Measurements from ENCODE around the gene CYTH2. TPM values are rescaled to one million over a fixed set of nuclear protein-coding genes. Genes with fewer than 3 reads are reported as not detected.
A peak's percentile ranks its signal among the peaks of the same experiment; 100 is the strongest.

Gene CYTH2
- total RNA-seq, 1 experiment from 2014 or later = 72.6 TPM

DNA sequence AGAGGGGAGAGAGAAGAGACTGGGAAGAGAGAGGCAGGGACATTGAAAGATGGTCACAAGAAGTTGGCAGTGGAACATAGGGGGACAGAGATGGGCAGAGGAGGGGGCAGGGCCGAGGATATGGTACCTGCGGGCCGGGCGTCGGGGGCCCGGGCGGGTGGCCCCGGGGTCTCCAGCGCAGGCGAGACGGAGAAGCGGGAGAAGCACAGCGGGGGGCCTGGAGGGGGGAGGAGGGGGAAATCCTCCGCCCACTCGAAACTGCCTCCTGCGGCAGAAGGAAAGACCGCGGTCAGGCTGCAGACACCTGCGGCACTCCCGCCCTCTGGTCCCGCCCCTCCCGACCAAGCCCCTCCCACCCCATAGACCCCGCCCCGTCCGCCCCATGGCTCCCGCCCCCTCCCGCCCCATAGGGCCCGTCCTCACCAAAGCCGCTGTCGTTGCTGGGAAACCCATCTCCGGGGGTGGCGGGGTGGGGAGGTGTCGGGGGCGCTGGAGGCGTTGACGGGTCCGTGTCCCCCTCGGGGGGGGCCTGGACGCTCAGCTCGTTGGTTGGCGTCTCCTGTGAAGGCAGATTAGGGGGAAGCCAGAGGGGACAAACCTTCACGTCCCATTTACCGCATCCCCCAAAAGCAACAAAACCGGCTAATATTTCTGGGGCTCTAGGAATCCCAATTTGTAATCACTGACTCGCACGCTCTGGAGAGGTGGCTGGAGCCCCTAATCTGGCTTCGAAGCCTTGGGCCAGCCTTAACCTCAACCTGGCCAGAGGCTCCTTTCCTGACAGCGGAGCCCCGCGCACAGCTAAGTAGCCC lies 22.0 kb downstream of the CYTH2 start:
- peak; percentile 78 for DNase-seq (ENCODE audit: low spot score)
- POLR2A ChIA-PET = interaction anchor here (0.5 to 2.4 kb wide), 4 partner anchors 15 to 170 kb away, joined by 3 to 11 read pairs (median 4); a partner anchor contains a TSS
- H3K36me3 Mint-ChIP-seq = no peaks in the 10 kb centered on the region
- H3K4me3 Mint-ChIP-seq = peak overlapping the region; percentile 81
- peak overlapping the region; percentile 98 for H3K27ac Mint-ChIP-seq
- peaks cover 39% of the 10 kb centered on the region for H3K27me3 Mint-ChIP-seq (ENCODE audit: low read depth)
- CTCF ChIA-PET = interaction anchor here (1.0 to 3.5 kb wide), 10 partner anchors 11 to 157 kb away, joined by 6 to 122 read pairs (median 16); partner anchors contain the start of gene GRWD1
- ATAC-seq = peak; percentile 1
- H3K4me1 Mint-ChIP-seq = peaks cover 29% of the 10 kb centered on the region
- no peaks in the 10 kb centered on the region for H3K9me3 Mint-ChIP-seq
- no peak for TF ChIP-seq SP1 (CRISPR knock-in tag; conservative IDR thresholded peaks at IDR 0.05)
- TF ChIP-seq, protein P1, sequence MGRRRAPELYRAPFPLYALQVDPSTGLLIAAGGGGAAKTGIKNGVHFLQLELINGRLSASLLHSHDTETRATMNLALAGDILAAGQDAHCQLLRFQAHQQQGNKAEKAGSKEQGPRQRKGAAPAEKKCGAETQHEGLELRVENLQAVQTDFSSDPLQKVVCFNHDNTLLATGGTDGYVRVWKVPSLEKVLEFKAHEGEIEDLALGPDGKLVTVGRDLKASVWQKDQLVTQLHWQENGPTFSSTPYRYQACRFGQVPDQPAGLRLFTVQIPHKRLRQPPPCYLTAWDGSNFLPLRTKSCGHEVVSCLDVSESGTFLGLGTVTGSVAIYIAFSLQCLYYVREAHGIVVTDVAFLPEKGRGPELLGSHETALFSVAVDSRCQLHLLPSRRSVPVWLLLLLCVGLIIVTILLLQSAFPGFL (CRISPR knock-in tag; IDR thresholded peaks at IDR 0.05; ENCODE audit: borderline replicate concordance) = no peak
- TF ChIP-seq, protein P2, sequence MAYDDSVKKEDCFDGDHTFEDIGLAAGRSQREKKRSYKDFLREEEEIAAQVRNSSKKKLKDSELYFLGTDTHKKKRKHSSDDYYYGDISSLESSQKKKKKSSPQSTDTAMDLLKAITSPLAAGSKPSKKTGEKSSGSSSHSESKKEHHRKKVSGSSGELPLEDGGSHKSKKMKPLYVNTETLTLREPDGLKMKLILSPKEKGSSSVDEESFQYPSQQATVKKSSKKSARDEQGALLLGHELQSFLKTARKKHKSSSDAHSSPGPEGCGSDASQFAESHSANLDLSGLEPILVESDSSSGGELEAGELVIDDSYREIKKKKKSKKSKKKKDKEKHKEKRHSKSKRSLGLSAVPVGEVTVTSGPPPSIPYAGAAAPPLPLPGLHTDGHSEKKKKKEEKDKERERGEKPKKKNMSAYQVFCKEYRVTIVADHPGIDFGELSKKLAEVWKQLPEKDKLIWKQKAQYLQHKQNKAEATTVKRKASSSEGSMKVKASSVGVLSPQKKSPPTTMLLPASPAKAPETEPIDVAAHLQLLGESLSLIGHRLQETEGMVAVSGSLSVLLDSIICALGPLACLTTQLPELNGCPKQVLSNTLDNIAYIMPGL (CRISPR knock-in tag; IDR thresholded peaks at IDR 0.05) = no peak
- TF ChIP-seq CREB1 (CRISPR knock-in tag; IDR thresholded peaks at IDR 0.05) = no peak
- no peak for TF ChIP-seq ZNF416 (CRISPR knock-in tag; IDR thresholded peaks at IDR 0.05)
- no peak for TF ChIP-seq ELF4 (CRISPR knock-in tag; IDR thresholded peaks at IDR 0.05; ENCODE audit: low read depth)
- no peak for TF ChIP-seq IRF2 (CRISPR knock-in tag; IDR thresholded peaks at IDR 0.05; ENCODE audit: borderline replicate concordance, low read depth)
- no peak for TF ChIP-seq RELA (CRISPR knock-in tag; IDR thresholded peaks at IDR 0.05; ENCODE audit: borderline replicate concordance)
- no peak for TF ChIP-seq TEAD1 (CRISPR knock-in tag; IDR thresholded peaks at IDR 0.05)
- no peak for TF ChIP-seq ZNF423 (CRISPR knock-in tag; IDR thresholded peaks at IDR 0.05)
- no peak for TF ChIP-seq TP53 (CRISPR knock-in tag; IDR thresholded peaks at IDR 0.05)
- TF ChIP-seq JUN (CRISPR knock-in tag; IDR thresholded peaks at IDR 0.05) = no peak
- no peak for TF ChIP-seq FOXK1 (CRISPR knock-in tag; IDR thresholded peaks at IDR 0.05)
- TF ChIP-seq ESRRA (CRISPR knock-in tag; IDR thresholded peaks at IDR 0.05; ENCODE audit: borderline replicate concordance) = no peak
- TF ChIP-seq, protein P3, sequence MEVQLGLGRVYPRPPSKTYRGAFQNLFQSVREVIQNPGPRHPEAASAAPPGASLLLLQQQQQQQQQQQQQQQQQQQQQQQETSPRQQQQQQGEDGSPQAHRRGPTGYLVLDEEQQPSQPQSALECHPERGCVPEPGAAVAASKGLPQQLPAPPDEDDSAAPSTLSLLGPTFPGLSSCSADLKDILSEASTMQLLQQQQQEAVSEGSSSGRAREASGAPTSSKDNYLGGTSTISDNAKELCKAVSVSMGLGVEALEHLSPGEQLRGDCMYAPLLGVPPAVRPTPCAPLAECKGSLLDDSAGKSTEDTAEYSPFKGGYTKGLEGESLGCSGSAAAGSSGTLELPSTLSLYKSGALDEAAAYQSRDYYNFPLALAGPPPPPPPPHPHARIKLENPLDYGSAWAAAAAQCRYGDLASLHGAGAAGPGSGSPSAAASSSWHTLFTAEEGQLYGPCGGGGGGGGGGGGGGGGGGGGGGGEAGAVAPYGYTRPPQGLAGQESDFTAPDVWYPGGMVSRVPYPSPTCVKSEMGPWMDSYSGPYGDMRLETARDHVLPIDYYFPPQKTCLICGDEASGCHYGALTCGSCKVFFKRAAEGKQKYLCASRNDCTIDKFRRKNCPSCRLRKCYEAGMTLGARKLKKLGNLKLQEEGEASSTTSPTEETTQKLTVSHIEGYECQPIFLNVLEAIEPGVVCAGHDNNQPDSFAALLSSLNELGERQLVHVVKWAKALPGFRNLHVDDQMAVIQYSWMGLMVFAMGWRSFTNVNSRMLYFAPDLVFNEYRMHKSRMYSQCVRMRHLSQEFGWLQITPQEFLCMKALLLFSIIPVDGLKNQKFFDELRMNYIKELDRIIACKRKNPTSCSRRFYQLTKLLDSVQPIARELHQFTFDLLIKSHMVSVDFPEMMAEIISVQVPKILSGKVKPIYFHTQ (CRISPR knock-in tag; IDR thresholded peaks at IDR 0.05) = no peak

DNA sequence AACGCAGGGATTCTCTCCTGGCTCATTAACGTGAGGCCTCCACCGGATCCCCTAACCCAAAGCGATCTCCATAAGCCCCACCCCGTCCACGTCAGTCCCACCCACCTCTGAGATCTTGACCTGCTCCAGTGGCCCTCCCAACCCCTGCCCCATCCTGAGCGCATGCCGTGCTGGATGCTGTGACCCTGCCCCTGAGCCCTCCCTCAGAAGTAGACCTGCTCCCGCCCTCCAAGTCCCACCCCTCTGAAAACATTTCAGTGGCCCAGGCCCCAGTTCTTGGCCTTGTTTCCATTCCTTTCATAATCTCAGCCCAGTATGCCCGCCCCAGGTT lies 22.6 kb downstream of the CYTH2 start:
- Mint-ChIP-seq H3K4me3 (peak overlapping the region; percentile 81), H3K36me3 (no peaks in the 10 kb centered on the region), H3K9me3 (no peaks in the 10 kb centered on the region), H3K27me3 (ENCODE audit: low read depth) (peaks cover 39% of the 10 kb centered on the region), H3K27ac (peak overlapping the region; percentile 98), H3K4me1 (peaks cover 29% of the 10 kb centered on the region)
- ChIA-PET CTCF (interaction anchor here (1.0 to 3.5 kb wide), 7 partner anchors 11 to 138 kb away, joined by 6 to 122 read pairs (median 22); no protein-coding TSS in a partner anchor), POLR2A (interaction anchor here (0.6 to 2.4 kb wide), 2 partner anchors 92 to 96 kb away, joined by 4 to 11 read pairs; no protein-coding TSS in a partner anchor)
- ATAC-seq = peak; percentile 33
- TF ChIP-seq, protein P4, sequence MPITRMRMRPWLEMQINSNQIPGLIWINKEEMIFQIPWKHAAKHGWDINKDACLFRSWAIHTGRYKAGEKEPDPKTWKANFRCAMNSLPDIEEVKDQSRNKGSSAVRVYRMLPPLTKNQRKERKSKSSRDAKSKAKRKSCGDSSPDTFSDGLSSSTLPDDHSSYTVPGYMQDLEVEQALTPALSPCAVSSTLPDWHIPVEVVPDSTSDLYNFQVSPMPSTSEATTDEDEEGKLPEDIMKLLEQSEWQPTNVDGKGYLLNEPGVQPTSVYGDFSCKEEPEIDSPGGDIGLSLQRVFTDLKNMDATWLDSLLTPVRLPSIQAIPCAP (CRISPR knock-in tag; IDR thresholded peaks at IDR 0.05) = no peak
- TF ChIP-seq, protein P5, sequence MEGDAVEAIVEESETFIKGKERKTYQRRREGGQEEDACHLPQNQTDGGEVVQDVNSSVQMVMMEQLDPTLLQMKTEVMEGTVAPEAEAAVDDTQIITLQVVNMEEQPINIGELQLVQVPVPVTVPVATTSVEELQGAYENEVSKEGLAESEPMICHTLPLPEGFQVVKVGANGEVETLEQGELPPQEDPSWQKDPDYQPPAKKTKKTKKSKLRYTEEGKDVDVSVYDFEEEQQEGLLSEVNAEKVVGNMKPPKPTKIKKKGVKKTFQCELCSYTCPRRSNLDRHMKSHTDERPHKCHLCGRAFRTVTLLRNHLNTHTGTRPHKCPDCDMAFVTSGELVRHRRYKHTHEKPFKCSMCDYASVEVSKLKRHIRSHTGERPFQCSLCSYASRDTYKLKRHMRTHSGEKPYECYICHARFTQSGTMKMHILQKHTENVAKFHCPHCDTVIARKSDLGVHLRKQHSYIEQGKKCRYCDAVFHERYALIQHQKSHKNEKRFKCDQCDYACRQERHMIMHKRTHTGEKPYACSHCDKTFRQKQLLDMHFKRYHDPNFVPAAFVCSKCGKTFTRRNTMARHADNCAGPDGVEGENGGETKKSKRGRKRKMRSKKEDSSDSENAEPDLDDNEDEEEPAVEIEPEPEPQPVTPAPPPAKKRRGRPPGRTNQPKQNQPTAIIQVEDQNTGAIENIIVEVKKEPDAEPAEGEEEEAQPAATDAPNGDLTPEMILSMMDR (IDR thresholded peaks at IDR 0.05) = no peak
- TF ChIP-seq ELF4 (CRISPR knock-in tag; IDR thresholded peaks at IDR 0.05; ENCODE audit: low read depth) = no peak
- no peak for TF ChIP-seq ZNF317 (CRISPR knock-in tag; IDR thresholded peaks at IDR 0.05; ENCODE audit: borderline replicate concordance, low read depth)
- no peak for TF ChIP-seq IRF2 (CRISPR knock-in tag; IDR thresholded peaks at IDR 0.05; ENCODE audit: borderline replicate concordance, low read depth)
- no peak for TF ChIP-seq SMAD3 (CRISPR knock-in tag; IDR thresholded peaks at IDR 0.05; ENCODE audit: borderline replicate concordance)
- DNase-seq (ENCODE audit: low spot score) = peak; percentile 93

Measured in WTC11 (cell line).